ENCODE results near the gene TFDP2.
A peak's percentile ranks its signal among the peaks of the same experiment; 100 is the strongest.

TFDP2 gene

GRCh38 chr3:142072816-142073215, 76.5 kb downstream of the TFDP2 start:
- no peak for DNase-seq

- DNase-seq = no peak
These were observed 83.4 kb downstream of the TFDP2 start for GRCh38 chr3:142065932-142066331.

- no peak for DNase-seq
These were observed 84.0 kb downstream of the TFDP2 start for GRCh38 chr3:142065344-142065743.

GRCh38 chr3:142064454-142064853, 84.9 kb downstream of the TFDP2 start:
- no peak for DNase-seq

GRCh38 chr3:142057331-142057725, 92.0 kb downstream of the TFDP2 start:
- peak; percentile 32 for DNase-seq

GRCh38 chr3:142056656-142057330, 92.6 kb downstream of the TFDP2 start:
- DNase-seq = peak; percentile 9

- DNase-seq = no peak
These were observed 95.5 kb downstream of the TFDP2 start for GRCh38 chr3:142053835-142054234.

GRCh38 chr3:142053244-142053643, 96.1 kb downstream of the TFDP2 start:
- DNase-seq = no peak

GRCh38 chr3:142051351-142051750, 98.0 kb downstream of the TFDP2 start:
- no peak for DNase-seq

GRCh38 chr3:142047021-142047369, 102.3 kb downstream of the TFDP2 start:
- DNase-seq = no peak

- DNase-seq = no peak
These were observed 102.9 kb downstream of the TFDP2 start for GRCh38 chr3:142046320-142047020.

GRCh38 chr3:142040941-142041491, 108.3 kb downstream of the TFDP2 start:
- no peak for DNase-seq

- DNase-seq = no peak
These were observed 113.9 kb downstream of the TFDP2 start for GRCh38 chr3:142035308-142035922.

GRCh38 chr3:142033292-142033691, 116.1 kb downstream of the TFDP2 start:
- no peak for DNase-seq

GRCh38 chr3:142031575-142031974, 117.8 kb downstream of the TFDP2 start:
- no peak for DNase-seq

GRCh38 chr3:142029791-142030190, 119.6 kb downstream of the TFDP2 start:
- no peak for DNase-seq

- no peak for DNase-seq
These were observed 120.2 kb downstream of the TFDP2 start for GRCh38 chr3:142029052-142029642.

- peak; percentile 82 for DNase-seq
These were observed 121.0 kb downstream of the TFDP2 start for GRCh38 chr3:142028243-142028777.

- DNase-seq = peak; percentile 41
These were observed 121.6 kb downstream of the TFDP2 start for GRCh38 chr3:142027735-142028134.

GRCh38 chr3:142027300-142027699, 122.0 kb downstream of the TFDP2 start:
- DNase-seq = no peak

GRCh38 chr3:142026333-142026732, 123.0 kb downstream of the TFDP2 start:
- no peak for DNase-seq

GRCh38 chr3:142022381-142022780, 127.0 kb downstream of the TFDP2 start:
- DNase-seq = no peak

GRCh38 chr3:142021127-142021526, 128.2 kb downstream of the TFDP2 start:
- no peak for DNase-seq
